PFSK-1 (cell line): ENCODE measurements around the gene TRRAP.

Source experiments
- FOXP2 ChIP-seq: optimal IDR thresholded peaks from 2 replicates; pipeline ENCODE3; 2011; ENCODE audit warnings: borderline replicate concordance, control low read depth, inconsistent platforms; ENCODE audit not compliant: insufficient read depth; ENCODE audit errors: extremely low read length, extremely low read depth
- POLR2AphosphoS5 ChIP-seq: IDR thresholded peaks from 2 replicates; pipeline ENCODE4 v1.6.1; 2012; ENCODE audit warnings: low read depth, mild to moderate bottlenecking, control low read depth, low read length, moderate library complexity
- SIN3A ChIP-seq: IDR thresholded peaks from 2 replicates; pipeline ENCODE4 v1.6.1; 2012; ENCODE audit warnings: mild to moderate bottlenecking, low read length, moderate library complexity, borderline replicate concordance; ENCODE audit not compliant: insufficient read depth
- TAF1 ChIP-seq: IDR thresholded peaks from 2 replicates; pipeline ENCODE4 v1.6.1; 2012; ENCODE audit warnings: low read length, control low read depth, borderline replicate concordance; ENCODE audit not compliant: insufficient read depth
- TF ChIP-seq, protein P1 (sequence below), 2 experiments: IDR thresholded peaks; 2 replicates each; pipeline versions ENCODE4 v1.6.1 to v1.8.0; 2011 to 2012; ENCODE audit warnings: low read depth in 2 of 2, low read length in 2 of 2, control low read depth in 1 of 2, inconsistent platforms in 1 of 2, mild to moderate bottlenecking in 1 of 2, moderate library complexity in 1 of 2; ENCODE audit not compliant: insufficient read depth in 1 of 2

Gene TRRAP

DNA sequence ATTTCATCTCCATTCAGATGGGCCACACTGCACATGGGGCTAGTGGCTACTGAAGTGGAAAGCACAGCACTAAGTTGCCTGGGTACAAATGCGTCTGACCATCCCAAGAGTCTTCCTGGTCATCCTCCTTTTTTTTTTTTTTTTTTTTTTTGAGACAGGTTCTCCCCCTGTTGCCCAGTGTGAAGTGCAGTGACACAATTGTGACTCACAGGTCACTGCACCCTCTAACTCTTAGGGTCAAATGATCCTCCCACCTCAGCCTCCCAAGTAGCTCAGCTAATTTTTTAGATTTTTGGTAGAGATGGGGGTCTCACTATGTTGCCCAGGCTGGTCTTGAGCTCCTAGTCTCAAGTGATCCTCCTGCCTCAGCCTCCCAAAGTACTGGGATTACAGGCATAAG is 3.4 kb upstream of the TRRAP start:
- no peak for TF ChIP-seq POLR2AphosphoS5
- TF ChIP-seq, protein P1, sequence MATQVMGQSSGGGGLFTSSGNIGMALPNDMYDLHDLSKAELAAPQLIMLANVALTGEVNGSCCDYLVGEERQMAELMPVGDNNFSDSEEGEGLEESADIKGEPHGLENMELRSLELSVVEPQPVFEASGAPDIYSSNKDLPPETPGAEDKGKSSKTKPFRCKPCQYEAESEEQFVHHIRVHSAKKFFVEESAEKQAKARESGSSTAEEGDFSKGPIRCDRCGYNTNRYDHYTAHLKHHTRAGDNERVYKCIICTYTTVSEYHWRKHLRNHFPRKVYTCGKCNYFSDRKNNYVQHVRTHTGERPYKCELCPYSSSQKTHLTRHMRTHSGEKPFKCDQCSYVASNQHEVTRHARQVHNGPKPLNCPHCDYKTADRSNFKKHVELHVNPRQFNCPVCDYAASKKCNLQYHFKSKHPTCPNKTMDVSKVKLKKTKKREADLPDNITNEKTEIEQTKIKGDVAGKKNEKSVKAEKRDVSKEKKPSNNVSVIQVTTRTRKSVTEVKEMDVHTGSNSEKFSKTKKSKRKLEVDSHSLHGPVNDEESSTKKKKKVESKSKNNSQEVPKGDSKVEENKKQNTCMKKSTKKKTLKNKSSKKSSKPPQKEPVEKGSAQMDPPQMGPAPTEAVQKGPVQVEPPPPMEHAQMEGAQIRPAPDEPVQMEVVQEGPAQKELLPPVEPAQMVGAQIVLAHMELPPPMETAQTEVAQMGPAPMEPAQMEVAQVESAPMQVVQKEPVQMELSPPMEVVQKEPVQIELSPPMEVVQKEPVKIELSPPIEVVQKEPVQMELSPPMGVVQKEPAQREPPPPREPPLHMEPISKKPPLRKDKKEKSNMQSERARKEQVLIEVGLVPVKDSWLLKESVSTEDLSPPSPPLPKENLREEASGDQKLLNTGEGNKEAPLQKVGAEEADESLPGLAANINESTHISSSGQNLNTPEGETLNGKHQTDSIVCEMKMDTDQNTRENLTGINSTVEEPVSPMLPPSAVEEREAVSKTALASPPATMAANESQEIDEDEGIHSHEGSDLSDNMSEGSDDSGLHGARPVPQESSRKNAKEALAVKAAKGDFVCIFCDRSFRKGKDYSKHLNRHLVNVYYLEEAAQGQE (IDR thresholded peaks at IDR 0.05; ENCODE audit: insufficient read depth in 1 of 2, low read depth in 2 of 2, low read length in 2 of 2), result no peak

DNA sequence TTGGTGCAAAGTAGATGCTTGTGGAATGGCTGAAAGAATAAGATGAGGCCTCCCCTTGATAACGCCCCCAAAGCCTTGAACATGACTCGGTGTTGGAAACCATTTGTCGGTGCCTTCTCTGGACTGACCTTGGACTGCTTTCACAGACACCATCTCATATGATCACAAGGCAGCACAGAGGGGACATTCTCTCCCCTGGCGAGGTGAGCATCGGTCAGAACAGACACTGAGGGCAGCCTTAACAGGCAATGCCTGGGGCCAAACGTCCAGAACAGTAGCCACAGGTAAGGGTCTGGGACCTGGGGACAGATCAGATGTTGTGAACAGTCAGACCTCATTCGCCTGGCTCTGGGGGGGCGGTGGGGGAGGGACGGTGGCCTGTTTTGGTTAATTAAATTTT is 2.8 kb upstream of the TRRAP start:
- TF ChIP-seq TAF1, result no peak
- TF ChIP-seq POLR2AphosphoS5, result no peak
- no peak for TF ChIP-seq SIN3A
- no peak for TF ChIP-seq FOXP2
- TF ChIP-seq, protein P1 (IDR thresholded peaks at IDR 0.05; ENCODE audit: insufficient read depth in 1 of 2, low read depth in 2 of 2, low read length in 2 of 2), result no peak

DNA sequence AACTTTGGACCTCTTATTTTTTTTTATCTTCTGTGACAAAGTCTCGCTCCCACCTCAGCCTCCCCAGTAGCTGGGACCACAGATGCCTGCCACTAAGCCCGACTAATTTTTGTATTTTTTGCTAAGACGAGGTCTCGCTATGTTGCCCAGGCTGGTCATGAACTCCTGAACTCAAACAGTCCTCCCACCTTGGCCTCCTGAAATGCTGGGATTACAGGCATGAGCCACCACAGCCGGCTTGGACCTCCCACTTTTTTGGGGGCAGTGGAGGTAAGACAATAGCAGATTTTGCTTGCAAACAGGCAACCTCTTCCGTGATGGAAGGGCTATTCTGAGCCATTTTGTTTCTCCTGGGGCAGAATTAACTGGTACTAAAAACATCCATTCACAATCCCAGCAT is 1.2 kb upstream of the TRRAP start:
- TF ChIP-seq POLR2AphosphoS5 (no peak), TAF1 (no peak), FOXP2 (no peak), SIN3A (no peak)
- TF ChIP-seq, protein P1 (IDR thresholded peaks at IDR 0.05; ENCODE audit: insufficient read depth in 1 of 2, low read depth in 2 of 2, low read length in 2 of 2), result no peak

DNA sequence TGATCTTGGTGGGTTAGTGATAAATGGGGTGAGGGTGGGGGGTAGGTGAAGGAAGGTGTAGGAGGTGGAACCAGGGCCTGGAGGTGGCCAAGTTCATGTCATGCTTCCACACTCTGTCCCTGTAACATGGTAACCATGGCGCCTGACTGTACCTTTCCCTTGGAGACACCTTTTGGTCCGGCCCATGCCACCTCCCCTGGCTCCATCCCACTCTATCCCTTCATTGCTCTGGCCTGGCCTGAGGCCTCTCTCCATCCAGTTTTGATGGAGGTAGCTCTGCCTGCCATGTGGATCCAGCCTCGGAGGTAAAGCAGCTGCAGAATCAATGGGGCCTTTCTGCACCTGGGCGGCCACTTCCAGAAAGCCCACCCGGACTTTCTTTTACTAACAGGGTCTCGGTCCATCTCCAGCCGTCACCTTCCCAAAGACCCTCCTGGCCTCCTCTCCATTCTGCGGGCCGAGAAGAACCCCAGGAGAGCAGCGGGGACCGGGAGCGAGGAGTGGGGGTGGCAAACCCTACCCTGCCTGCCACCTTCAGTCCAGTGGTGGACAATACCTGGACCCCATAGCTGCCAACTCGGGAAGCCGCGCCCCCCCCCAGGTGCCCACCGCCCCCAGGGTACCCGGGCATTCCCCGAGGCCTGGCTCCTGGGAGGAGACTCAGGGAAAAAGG is 504 bp upstream of the TRRAP start:
- TF ChIP-seq FOXP2 (no peak), TAF1 (no peak), POLR2AphosphoS5 (no peak), SIN3A (no peak)
- TF ChIP-seq, protein P1 (IDR thresholded peaks at IDR 0.05; ENCODE audit: insufficient read depth in 1 of 2, low read depth in 2 of 2, low read length in 2 of 2), result no peak

DNA sequence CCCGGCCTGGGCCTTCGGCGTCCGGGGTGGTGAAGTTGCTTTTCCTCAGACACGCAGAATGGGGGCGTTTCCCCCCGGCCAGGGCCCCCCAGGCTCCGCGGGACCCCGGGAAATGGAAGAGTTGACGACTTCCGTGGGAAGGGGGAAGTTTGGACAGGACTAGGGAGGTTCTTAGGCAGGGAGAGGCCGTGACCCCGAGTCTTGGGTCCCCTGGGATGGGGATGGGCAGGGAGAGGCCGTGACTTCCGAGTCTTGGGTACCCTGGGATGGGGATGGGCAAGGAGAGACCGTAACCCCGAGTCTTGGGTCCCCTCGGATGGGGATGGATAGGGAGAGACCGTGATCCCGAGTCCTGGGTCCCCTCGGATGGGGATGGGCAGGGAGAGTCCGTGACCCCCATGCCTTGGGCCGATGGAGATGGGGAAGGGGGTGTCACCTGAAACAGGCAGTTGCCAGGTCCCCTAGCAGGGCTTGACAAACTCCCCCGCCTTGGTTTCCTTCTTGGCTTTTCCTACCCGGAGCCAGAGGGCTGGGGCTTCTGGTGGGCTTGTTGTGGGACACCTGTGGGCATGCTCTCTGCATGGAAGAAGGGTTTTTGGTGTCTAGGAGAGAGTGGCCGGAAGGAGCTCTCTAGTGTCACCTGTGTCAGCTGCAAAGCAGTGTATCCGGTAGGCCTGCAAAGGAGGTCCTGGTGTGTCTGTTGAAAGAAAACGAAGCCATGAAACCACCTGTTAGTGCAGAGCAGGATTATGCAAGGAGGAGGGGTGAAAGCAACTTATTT is 1.1 kb downstream of the TRRAP start:
- TF ChIP-seq SIN3A (no peak), FOXP2 (no peak), POLR2AphosphoS5 (no peak), TAF1 (no peak)
- TF ChIP-seq, protein P1 (IDR thresholded peaks at IDR 0.05; ENCODE audit: insufficient read depth in 1 of 2, low read depth in 2 of 2, low read length in 2 of 2), result no peak
